Astrocyte of the spinal cord (primary cell): ENCODE results near the gene RLBP1.

Source experiments
- DNase-seq: peaks from one replicate; pipeline ENCODE4 v3.0.0; 2011; ENCODE audit warnings: low read depth, low spot score
- H3K4me3 ChIP-seq: 2 replicates; pipeline ENCODE4 v1.5.1; 2011; ENCODE audit warnings: low read depth, mild to moderate bottlenecking, low read length, moderate library complexity
- CTCF ChIP-seq: IDR thresholded peaks from 2 replicates; pipeline ENCODE4 v1.5.1; 2012; ENCODE audit warnings: low read depth, mild to moderate bottlenecking, low read length, inconsistent platforms
- in situ Hi-C: cut with HindIII; loops from 2 replicates; pipeline ENCODE4 v1.10.0; 2017; ENCODE audit warnings: low sequenced_read_pairs

RLBP1 gene

DNA sequence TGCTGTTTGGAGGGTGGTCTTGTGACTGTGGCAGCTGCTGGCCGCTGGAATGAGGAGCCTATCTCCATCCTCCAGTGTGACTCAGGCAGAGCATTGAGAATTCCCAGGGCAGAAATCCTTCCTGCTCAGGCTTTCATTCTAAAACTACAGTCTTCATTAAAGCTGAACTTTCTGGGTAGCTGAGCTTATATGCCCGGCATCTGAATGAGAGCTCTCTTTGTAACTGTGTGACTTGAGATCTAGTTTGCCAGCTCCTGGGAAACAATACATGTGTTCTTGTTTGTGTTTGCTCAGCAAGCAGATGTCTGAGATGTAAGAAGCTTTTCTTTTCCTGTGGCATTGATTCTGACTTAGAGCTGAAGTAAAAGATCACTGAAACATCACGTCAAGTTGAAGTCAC is 22.4 kb downstream of the RLBP1 start:
- in situ Hi-C loops, result no loop called here
- DNase-seq, result no peak

DNA sequence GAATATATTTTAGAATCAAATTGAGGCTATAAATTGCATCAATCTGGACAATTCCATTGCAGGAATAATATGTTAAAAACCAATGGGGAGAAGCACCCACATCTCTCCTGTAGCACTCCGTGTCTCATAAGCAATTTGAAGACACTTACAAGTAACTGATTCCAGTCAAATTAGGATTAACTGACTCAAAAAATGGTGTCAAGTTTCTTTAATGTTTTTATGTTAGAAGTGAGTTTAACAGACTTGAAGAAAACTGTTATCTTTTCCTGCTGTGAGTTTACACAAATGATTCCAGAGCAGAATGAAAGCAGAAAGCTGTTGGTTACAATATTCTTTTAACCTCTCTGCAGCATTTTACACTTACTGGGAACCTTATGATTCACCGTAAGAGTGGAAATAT is 23.2 kb downstream of the RLBP1 start:
- no peak overlapping the region for H3K4me3 ChIP-seq
- TF ChIP-seq CTCF, result no peak
- DNase-seq, result no peak
- in situ Hi-C loops, result no loop called here

More for the DNA sequence above, 22.4 kb downstream of the RLBP1 start:
- TF ChIP-seq CTCF, result no peak
- H3K4me3 ChIP-seq, result no peak overlapping the region

GRCh38 chr15:89197503-89197971 is 23.8 kb downstream of the RLBP1 start:
- no peak for TF ChIP-seq CTCF
- in situ Hi-C loops, result no loop called here
- no peak overlapping the region for H3K4me3 ChIP-seq
- no peak for DNase-seq

- no peak for TF ChIP-seq CTCF
- no peak for DNase-seq
- in situ Hi-C loops, result no loop called here
- H3K4me3 ChIP-seq, result no peak overlapping the region
These were observed 24.4 kb downstream of the RLBP1 start for GRCh38 chr15:89196994-89197393.

DNA sequence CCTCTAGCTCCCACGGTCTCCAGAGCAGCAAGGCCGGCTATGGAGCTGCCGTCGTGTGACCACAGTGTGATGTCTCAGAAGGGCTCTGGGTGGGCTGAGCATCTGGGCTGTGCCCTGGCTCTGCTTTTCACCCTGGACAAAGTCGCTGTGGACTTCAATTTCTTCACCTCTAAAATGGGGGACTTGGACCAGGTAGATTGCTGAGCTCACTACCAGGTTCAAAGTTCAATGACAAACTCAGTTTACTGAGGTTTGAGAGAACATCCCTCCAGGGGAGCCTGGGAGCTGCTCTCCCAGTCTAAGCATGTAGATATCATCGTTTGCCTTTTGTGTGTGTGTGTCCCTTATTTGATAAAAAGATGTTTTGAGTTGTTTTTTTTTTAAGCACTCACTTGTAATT is 25.1 kb downstream of the RLBP1 start:
- TF ChIP-seq CTCF, result no peak
- no peak for DNase-seq
- H3K4me3 ChIP-seq, result no peak overlapping the region
- in situ Hi-C loops, result no loop called here

DNA sequence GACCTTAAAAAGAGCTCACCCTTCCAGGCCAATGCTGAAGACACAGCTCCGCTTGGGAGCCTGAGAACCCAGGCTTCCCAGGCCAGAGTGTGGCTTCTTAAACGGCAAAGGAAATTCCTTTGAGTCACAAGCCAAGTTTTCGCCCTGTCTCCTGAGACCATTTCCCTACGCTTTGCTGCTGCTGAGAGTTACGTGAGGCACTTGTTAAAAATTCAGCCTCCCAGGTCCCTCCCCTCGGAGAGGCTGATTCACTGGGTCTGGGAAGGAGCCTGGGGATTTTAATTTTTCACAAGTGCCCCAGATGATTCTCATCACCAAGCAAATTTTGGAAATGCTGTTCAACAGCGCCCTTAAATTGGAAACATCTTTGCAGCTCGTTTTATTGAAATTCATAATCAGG is 25.5 kb downstream of the RLBP1 start:
- H3K4me3 ChIP-seq, result no peak overlapping the region
- peak; percentile 54 for DNase-seq
- in situ Hi-C loops, result no loop called here
- TF ChIP-seq CTCF, result no peak

GRCh38 chr15:89194608-89195007 is 26.8 kb downstream of the RLBP1 start:
- in situ Hi-C loops, result no loop called here
- TF ChIP-seq CTCF, result no peak
- H3K4me3 ChIP-seq, result no peak overlapping the region
- no peak for DNase-seq
